GM12878 (cell line): ENCODE results near the gene SNAI3.

ENCODE experiments used
- ATF7 ChIP-seq: fragments of 450-650 bp; IDR thresholded peaks from 2 replicates; pipeline ENCODE4 v1.6.1; 2016; ENCODE audit warnings: low read depth, mild to moderate bottlenecking
- CTCF ChIP-seq, 3 experiments: IDR thresholded peaks in 2 of 3; conservative IDR thresholded peaks in 1 of 3; 2 replicates each; pipeline ENCODE4 v1.5.1; 2011; ENCODE audit warnings: low read depth in 3 of 3, low read length in 3 of 3, mild to moderate bottlenecking in 3 of 3, control low read depth in 2 of 3, moderate library complexity in 2 of 3, inconsistent platforms in 1 of 3, mixed read lengths in 1 of 3; ENCODE audit not compliant: control insufficient read depth in 2 of 3, insufficient read depth in 1 of 3; ENCODE audit errors: extremely low read depth in 1 of 3
- EP300 ChIP-seq, 2 experiments: fragments of 150-350 bp in 1 of 2; IDR thresholded peaks; 2 replicates each; pipeline ENCODE4 v1.6.1; 2011 to 2012; ENCODE audit warnings: low read depth in 2 of 2, low read length in 2 of 2, borderline replicate concordance in 1 of 2, improper control_type of control experiment in 1 of 2, inconsistent platforms in 1 of 2; ENCODE audit not compliant: control insufficient read depth in 1 of 2
- NR2C2 ChIP-seq: IDR thresholded peaks from 2 replicates; pipeline ENCODE4 v1.6.1; 2011; ENCODE audit warnings: borderline replicate concordance, low read depth; ENCODE audit not compliant: control insufficient read depth, insufficient read length
- POLR2A ChIP-seq: IDR thresholded peaks from 2 replicates; pipeline ENCODE4 v1.6.1; 2011; ENCODE audit warnings: low read depth, mild to moderate bottlenecking, low read length
- SMC3 ChIP-seq: IDR thresholded peaks from 2 replicates; pipeline ENCODE4 v1.6.1; 2011; ENCODE audit warnings: low read length, improper control_type of control experiment, borderline replicate concordance
- ZZZ3 ChIP-seq: IDR thresholded peaks from 2 replicates; pipeline ENCODE4 v1.6.1; 2011; ENCODE audit warnings: low read depth; ENCODE audit not compliant: control insufficient read depth, insufficient read length

DNA sequence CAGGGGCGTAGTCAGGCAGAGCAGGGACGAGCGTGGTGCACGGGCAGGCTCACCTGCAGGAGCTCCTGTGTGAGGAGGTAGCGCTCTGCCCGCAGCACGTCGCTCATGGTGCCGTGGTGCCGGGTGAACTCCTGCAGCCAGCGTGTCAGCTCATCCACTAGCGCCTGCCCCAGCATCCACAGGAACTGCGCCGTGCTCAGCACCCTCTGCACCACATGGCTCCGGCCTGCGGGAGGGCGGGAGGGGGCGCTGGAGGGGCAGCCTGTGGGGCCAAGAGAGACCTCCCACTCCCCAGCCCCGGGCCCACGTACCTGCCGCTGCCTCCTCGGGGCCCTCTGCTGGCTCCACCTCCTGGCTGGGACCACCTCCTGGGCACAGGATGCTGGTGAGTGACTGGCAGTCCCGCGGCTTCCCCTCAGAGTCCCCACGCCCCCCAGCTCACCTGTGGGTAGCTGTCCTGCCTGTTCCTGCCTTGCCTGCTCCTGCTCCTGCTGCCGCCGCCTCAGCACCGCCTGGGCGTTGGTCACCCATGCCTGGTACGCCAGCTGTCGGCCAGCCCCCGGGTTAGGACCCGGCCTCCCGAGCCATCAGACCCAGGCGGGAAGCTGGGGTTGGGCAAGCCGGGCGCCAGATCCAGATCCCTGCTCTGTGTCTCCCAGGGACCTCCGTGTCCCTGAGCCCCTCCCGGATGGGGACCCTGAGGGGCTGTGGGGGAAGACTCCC, 36.6 kb upstream of the SNAI3 start:
- TF ChIP-seq ZZZ3 (no peak), POLR2A (no peak), CTCF (IDR thresholded peaks at IDR 0.05 in 2 of 3, conservative IDR thresholded peaks at IDR 0.05 in 1 of 3; ENCODE audit: control insufficient read depth in 2 of 3, extremely low read depth in 1 of 3, insufficient read depth in 1 of 3, low read depth in 3 of 3, low read length in 3 of 3) (no peak), NR2C2 (no peak), EP300 (IDR thresholded peaks at IDR 0.05; ENCODE audit: borderline replicate concordance in 1 of 2, control insufficient read depth in 1 of 2, low read depth in 2 of 2, low read length in 2 of 2) (no peak), ATF7 (no peak), SMC3 (no peak)
